HG02571 (cell line): Measurements from ENCODE around the gene PIGB.
"Not testable (repeated sequence)": the region's sequence is repeated elsewhere in the genome, so short reads cannot be mapped to it uniquely, and the experiment has no call there.

Experiments used
- ATAC-seq: cut with Tn5 transposase; IDR thresholded peaks from one replicate; pipeline ENCODE4 v1.9.1; 2021; ENCODE audit warnings: mild to moderate bottlenecking, moderate library complexity; ENCODE audit not compliant: unreplicated experiment

The PIGB gene

GRCh38 chr15:55318588-55319494 is at the start of gene PIGB, which contains the start of gene PIGBOS1:
TSS of gene PIGB (plus strand) at chr15:55319222. CDS start at chr15:55319251, 29 bp downstream.
TSS of gene PIGBOS1 (minus strand) at chr15:55319123. CDS start at chr15:55317792, 1,331 bp downstream.
- ATAC-seq, result peak; percentile 88

DNA sequence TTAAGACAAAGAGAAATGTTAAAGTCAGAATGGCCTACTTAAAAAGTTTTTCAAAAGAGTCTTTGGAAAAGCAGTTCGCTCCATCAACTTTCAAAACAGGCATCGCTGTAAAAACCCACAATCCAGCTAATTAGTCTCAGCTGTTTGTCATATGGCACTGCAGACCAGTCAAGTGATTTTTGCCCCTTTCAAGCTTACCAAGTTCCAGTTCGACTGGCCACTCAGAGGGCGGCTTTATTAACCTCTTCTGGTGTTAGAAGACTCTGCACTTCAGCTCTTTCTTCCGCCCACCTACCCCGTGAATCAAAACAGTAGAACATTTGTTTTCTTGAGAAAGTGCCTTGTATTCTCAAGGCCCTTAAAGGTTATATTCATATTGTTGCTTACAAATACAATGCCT is 48.7 kb upstream of the PIGB start:
- no peak for ATAC-seq

DNA sequence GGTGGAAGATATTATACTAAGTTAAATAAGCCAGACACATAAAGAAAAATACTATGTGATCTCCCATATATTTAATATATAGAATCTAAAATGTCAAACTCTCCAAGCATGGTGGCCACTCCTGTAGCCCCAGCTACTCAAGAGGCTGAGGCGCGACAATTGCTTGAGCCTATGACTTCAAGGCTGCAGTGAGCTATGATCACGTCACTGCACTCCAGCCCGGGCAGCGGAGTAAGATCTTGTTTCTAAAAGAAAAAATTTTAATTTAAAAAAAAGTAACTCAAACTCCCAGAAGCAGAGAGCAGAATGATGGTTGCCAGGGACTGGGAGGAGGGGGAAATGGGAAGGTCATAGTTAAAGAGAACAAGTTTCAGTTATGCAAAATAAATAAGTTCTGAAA is 42.7 kb upstream of the PIGB start:
- no peak for ATAC-seq

- peak; percentile 43 for ATAC-seq
Measured at GRCh38 chr15:55277116-55277564, 41.9 kb upstream of the PIGB start.

GRCh38 chr15:55277715-55278114 is 41.3 kb upstream of the PIGB start:
- no peak for ATAC-seq

DNA sequence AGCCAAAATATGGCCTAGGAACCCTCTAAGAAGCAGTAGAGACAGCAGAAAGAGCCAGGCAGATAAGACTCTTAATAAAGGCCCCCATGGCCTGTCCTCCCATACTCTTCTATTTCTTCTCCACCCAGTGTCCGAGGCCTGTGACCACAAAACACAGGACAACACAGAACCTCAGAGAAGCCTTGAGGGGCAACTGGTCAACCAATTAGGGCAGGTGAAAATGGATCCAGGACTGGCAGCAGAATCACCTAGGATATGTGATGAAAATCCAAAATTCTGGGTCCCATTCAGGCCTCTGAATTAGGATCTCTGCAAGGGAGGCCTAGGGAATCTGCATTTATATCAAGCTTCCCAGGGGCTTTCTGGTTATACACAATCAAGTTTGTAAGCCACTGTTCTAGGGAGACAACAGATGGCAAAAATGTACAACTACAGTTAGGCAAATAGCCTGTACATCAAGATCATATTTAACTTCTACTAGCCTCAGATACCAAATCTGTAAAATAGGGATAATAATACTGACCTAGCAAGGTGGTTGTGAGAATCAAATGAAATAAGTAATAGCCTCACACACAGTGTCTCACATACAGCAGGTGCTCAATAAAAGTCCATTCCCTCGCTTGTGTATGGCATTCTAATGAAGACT is 39.8 kb upstream of the PIGB start:
- no peak for ATAC-seq

- ATAC-seq, result peak; percentile 74
Measured at GRCh38 chr15:55279746-55280351, 39.2 kb upstream of the PIGB start.

DNA sequence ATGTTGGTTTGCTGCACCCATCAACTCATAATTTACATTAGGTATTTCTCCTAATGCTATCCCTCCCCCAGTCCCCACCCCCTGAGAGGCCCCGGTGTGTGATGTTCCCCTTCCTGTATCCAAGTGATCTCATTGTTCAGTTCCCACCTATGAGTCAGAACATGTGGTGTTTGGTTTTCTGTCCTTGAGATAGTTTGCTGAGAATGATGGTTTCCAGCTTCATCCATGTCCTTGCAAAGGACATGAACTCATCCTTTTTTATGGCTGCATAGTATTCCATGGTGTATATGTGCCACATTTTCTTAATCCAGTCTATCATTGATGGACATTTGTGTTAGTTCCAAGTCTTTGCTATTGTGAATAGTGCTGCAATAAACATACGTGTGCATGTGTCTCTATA is 38.4 kb upstream of the PIGB start:
- ATAC-seq, result not testable (repeated sequence)

DNA sequence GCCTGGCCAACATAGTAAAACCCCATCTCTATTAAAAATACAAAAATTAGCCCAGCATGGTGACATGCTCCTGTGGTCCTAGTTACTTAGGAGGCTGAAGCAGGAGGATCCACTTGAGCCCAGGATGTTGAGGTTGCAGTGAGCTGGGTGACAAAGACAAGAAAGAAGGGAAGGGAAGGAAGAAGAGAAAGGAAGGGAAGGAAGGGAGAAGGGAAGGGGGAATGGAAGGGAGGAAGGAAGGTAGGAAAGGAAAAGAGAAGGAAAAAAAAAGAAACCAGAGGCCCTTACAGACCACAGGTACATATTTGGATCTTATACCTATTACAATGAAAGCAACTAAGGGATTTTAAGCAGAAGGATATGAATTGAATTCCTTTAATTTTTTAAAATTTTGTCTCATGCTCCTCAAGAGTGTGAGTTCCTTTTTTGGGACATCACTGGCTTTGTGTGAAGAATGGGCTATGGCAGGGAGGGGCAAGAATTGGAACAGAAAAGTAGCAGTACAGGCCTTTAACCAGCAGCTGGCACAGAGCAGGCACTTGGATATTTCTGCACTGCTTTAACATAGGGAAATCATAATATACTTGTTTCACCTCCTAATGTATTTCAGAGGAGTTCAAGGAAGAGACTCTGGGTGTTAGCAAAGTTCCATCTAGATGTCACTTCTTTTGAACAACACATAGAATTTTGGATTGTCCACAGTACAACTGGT is 37.3 kb upstream of the PIGB start:
- ATAC-seq, result no peak

- ATAC-seq, result no peak
Measured at GRCh38 chr15:55282284-55282833, 36.7 kb upstream of the PIGB start.

- no peak for ATAC-seq
Measured at GRCh38 chr15:55283379-55284147, 35.5 kb upstream of the PIGB start.

DNA sequence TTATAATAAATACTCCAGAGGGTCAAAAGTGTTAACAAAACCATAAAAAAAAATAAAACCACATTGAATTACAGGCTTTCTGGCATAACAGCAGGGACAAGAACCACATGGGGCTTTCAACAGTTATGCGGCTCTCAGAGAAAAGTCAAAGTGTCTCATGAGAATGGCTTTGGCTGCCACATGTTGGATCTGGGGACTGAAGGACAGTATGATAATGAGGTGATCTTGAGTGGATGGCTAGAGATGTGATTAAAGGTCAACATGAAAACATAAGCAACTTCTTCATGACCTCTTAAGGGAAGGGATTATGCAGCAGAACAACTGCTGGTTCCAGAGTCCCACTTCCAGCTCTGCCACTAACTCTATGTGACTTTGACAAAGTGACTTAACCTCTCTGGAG is 34.6 kb upstream of the PIGB start:
- ATAC-seq, result no peak

- ATAC-seq, result not testable (repeated sequence)
Measured at GRCh38 chr15:55286442-55287189, 32.4 kb upstream of the PIGB start.

GRCh38 chr15:55288006-55288717 is 30.9 kb upstream of the PIGB start:
- ATAC-seq, result no peak

GRCh38 chr15:55289011-55289745 is 29.8 kb upstream of the PIGB start:
- ATAC-seq, result peak; percentile 26

DNA sequence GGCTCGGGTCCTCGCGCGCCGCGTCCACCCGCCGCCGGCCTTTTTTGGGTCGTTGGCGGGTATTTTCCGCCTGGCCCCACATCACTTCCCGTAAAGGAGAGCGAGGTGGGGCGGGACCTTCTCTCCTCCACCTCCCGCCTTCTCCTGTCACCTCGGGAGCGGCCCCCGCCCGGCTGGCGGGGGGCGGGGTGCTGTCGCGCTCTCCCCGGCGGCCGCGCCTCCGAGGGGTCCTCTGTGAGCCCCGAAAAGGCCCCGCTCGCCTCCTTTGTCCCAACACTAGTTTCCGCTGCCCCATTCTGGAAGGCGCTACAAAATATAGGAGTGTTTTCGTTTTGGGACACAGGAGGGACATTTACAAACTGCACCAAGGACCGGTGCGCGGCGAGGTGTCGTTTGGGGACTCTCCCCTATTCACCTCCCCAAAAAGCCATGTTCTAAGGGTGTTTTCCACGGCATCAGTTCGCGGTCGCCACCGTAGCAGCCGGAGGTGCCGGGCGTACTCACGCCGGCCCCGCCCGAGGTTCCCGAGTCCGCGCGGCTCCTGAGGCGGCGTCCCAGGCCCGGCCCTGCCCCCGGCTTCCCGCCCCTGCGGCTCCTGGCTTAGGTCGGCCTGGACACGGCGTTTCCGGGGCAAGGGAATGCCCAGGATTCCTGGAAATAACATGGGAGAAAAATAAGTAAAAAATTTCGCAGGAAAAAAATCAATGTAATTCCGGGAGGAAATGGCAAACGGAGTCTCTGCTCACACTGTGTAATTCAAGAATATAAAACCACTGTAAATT is 29.1 kb upstream of the PIGB start, which contains the start of gene RAB27A:
TSS of gene RAB27A (minus strand) at position 68 of the 782 bp plus-strand sequence. CDS start 54,879 bp downstream, outside the sequence.
- ATAC-seq, result peak; percentile 73

GRCh38 chr15:55290528-55291057 is 28.4 kb upstream of the PIGB start:
- peak; percentile 76 for ATAC-seq
